ENCODE measurements around the gene TALDO1. TPM values are rescaled to one million over a fixed set of nuclear protein-coding genes. Genes with fewer than 3 reads are reported as not detected.

The TALDO1 gene
- 235 and 266 TPM in 2 replicates for total RNA-seq (2014; rRNA removed; shearing (Covaris generic))
- 177 and 178 TPM in 2 replicates for polyA plus RNA-seq (2015; cell fraction: cytosol; rRNA removed)
- polyA plus RNA-seq (2015; cell fraction: nucleus; rRNA removed), result 140 and 151 TPM in 2 replicates

GRCh38 chr11:747158-748006 is at the start of gene TALDO1:
Gene TALDO1, plus strand, starts transcription at chr11:747464. Its CDS starts 18 bp downstream, at chr11:747482.
- peak; percentile 84 for DNase-seq (ENCODE audit: low read depth)

GRCh38 chr11:697811-698311 is 49.4 kb upstream of the TALDO1 start:
- DNase-seq (ENCODE audit: low read depth), result peak; percentile 83

- no peak for DNase-seq (ENCODE audit: low read depth)
Measured at GRCh38 chr11:698493-699115, 48.7 kb upstream of the TALDO1 start.

GRCh38 chr11:699116-699508 is 48.2 kb upstream of the TALDO1 start:
- no peak for DNase-seq (ENCODE audit: low read depth)

GRCh38 chr11:699753-700152 is 47.5 kb upstream of the TALDO1 start:
- DNase-seq (ENCODE audit: low read depth), result no peak

- DNase-seq (ENCODE audit: low read depth), result no peak
Measured at GRCh38 chr11:701741-702461, 45.4 kb upstream of the TALDO1 start.

- DNase-seq (ENCODE audit: low read depth), result peak; percentile 76
Measured at GRCh38 chr11:702462-703461, 44.5 kb upstream of the TALDO1 start.

- no peak for DNase-seq (ENCODE audit: low read depth)
Measured at GRCh38 chr11:703506-703905, 43.8 kb upstream of the TALDO1 start.

- no peak for DNase-seq (ENCODE audit: low read depth)
Measured at GRCh38 chr11:704228-704674, 43.0 kb upstream of the TALDO1 start.

GRCh38 chr11:704781-705645 is 42.3 kb upstream of the TALDO1 start:
- DNase-seq (ENCODE audit: low read depth), result no peak

- DNase-seq (ENCODE audit: low read depth), result no peak
Measured at GRCh38 chr11:705646-706438, 41.4 kb upstream of the TALDO1 start, which contains the start of gene EPS8L2. Gene EPS8L2, plus strand, starts transcription at chr11:706231. Its CDS starts 3,177 bp downstream, at chr11:709408.

GRCh38 chr11:706439-706956 is 40.8 kb upstream of the TALDO1 start:
- DNase-seq (ENCODE audit: low read depth), result peak; percentile 69

- peak; percentile 61 for DNase-seq (ENCODE audit: low read depth)
Measured at GRCh38 chr11:706957-707816, 40.1 kb upstream of the TALDO1 start.

GRCh38 chr11:707817-708420 is 39.3 kb upstream of the TALDO1 start:
- no peak for DNase-seq (ENCODE audit: low read depth)

- DNase-seq (ENCODE audit: low read depth), result no peak
Measured at GRCh38 chr11:708511-708910, 38.8 kb upstream of the TALDO1 start.

GRCh38 chr11:709109-709997 is 37.9 kb upstream of the TALDO1 start:
- no peak for DNase-seq (ENCODE audit: low read depth)
